ENCODE results near the gene LYPD6. TPM values are rescaled to one million over a fixed set of nuclear protein-coding genes. Genes with fewer than 3 reads are reported as not detected.

LYPD6 gene
- total and polyA plus RNA-seq, 4 donors: 0.15 to 0.42 (median 0.23) TPM

DNA sequence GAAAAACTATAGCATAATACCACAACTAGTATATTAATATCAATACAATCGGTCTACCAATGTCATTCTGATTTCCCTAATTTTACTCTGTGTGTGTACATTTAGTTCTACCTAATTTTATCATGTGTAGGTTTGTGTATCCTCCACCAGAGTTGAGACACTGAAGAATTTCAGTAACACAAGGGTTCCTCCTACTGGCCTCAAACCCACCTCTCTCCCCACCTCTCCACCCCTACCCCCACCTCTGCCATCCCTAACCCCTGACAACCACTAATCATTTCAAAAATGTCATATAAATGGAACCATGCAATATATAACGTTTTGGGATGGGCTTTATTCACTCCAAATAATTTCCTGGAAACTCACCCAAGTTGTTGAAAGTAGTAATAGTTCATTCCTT is 117.9 kb downstream of the LYPD6 start:
- no peaks in the 10 kb centered on the region for H3K9me3 ChIP-seq (ENCODE audit: control insufficient read depth in 4 of 4, low read length in 3 of 4)
- H3K9ac ChIP-seq (ENCODE audit: low read depth in 1 of 2, low read length in 2 of 2): no peak overlapping the region
- H3K27me3 ChIP-seq (ENCODE audit: control insufficient read depth in 4 of 4, insufficient read depth in 4 of 4, low read length in 3 of 4): no peaks in the 10 kb centered on the region
- no peak overlapping the region for H3K4me3 ChIP-seq (ENCODE audit: low read depth in 1 of 3, low read length in 3 of 3)
- H3K27ac ChIP-seq (ENCODE audit: low read depth in 1 of 2, low read length in 2 of 2): no peak overlapping the region
- WGBS: 78% methylated on average over 2 of the region's 2 CpGs
- no peaks in the 10 kb centered on the region for H3K36me3 ChIP-seq (ENCODE audit: control insufficient read depth in 4 of 4, insufficient read depth in 3 of 4, low read depth in 1 of 4, low read length in 3 of 4)
- DNase-seq (ENCODE audit: low spot score): no peak
- TF ChIP-seq, protein P1, sequence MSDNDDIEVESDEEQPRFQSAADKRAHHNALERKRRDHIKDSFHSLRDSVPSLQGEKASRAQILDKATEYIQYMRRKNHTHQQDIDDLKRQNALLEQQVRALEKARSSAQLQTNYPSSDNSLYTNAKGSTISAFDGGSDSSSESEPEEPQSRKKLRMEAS (IDR thresholded peaks at IDR 0.05): no peak
- TF ChIP-seq HNF4G (IDR thresholded peaks at IDR 0.05) (no peak), GABPA (IDR thresholded peaks at IDR 0.05 in 1 of 2, conservative IDR thresholded peaks at IDR 0.05 in 1 of 2) (no peak), FOXA1 (IDR thresholded peaks at IDR 0.05) (no peak), RAD21 (IDR thresholded peaks at IDR 0.05) (no peak), JUND (IDR thresholded peaks at IDR 0.05) (no peak), FOXA2 (IDR thresholded peaks at IDR 0.05) (no peak), NR2F2 (IDR thresholded peaks at IDR 0.05) (no peak), RXRA (IDR thresholded peaks at IDR 0.05) (no peak)
- TF ChIP-seq, protein P2, sequence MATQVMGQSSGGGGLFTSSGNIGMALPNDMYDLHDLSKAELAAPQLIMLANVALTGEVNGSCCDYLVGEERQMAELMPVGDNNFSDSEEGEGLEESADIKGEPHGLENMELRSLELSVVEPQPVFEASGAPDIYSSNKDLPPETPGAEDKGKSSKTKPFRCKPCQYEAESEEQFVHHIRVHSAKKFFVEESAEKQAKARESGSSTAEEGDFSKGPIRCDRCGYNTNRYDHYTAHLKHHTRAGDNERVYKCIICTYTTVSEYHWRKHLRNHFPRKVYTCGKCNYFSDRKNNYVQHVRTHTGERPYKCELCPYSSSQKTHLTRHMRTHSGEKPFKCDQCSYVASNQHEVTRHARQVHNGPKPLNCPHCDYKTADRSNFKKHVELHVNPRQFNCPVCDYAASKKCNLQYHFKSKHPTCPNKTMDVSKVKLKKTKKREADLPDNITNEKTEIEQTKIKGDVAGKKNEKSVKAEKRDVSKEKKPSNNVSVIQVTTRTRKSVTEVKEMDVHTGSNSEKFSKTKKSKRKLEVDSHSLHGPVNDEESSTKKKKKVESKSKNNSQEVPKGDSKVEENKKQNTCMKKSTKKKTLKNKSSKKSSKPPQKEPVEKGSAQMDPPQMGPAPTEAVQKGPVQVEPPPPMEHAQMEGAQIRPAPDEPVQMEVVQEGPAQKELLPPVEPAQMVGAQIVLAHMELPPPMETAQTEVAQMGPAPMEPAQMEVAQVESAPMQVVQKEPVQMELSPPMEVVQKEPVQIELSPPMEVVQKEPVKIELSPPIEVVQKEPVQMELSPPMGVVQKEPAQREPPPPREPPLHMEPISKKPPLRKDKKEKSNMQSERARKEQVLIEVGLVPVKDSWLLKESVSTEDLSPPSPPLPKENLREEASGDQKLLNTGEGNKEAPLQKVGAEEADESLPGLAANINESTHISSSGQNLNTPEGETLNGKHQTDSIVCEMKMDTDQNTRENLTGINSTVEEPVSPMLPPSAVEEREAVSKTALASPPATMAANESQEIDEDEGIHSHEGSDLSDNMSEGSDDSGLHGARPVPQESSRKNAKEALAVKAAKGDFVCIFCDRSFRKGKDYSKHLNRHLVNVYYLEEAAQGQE (IDR thresholded peaks at IDR 0.05): no peak
- TF ChIP-seq, protein P3, sequence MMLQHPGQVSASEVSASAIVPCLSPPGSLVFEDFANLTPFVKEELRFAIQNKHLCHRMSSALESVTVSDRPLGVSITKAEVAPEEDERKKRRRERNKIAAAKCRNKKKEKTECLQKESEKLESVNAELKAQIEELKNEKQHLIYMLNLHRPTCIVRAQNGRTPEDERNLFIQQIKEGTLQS (IDR thresholded peaks at IDR 0.05): no peak
- no peaks in the 10 kb centered on the region for H3K4me1 ChIP-seq (ENCODE audit: control insufficient read depth in 4 of 4, insufficient read depth in 4 of 4, low read length in 3 of 4)

DNA sequence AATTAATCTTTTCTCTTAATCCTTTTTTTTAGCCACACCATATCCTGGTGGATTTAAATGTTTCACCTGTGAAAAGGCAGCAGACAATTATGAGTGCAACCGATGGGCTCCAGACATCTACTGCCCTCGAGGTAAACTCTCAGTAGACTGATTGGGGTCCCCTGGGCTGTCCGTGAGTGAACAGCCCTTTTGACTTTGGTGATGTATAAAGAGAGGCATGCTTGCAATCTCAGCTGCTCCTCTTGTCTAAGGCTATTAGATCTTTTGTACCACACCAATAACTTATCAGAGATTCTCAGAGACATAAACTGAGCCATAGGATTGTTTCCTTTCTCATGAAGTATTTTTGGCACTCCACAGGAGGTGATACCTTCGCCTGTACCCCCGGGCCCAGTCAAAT is 118.6 kb downstream of the LYPD6 start:
- H3K9ac ChIP-seq (ENCODE audit: low read depth in 1 of 2, low read length in 2 of 2): no peak overlapping the region
- no peaks in the 10 kb centered on the region for H3K36me3 ChIP-seq (ENCODE audit: control insufficient read depth in 4 of 4, insufficient read depth in 3 of 4, low read depth in 1 of 4, low read length in 3 of 4)
- no peak for TF ChIP-seq FOXA1 (IDR thresholded peaks at IDR 0.05)
- no peak for TF ChIP-seq HNF4G (IDR thresholded peaks at IDR 0.05)
- TF ChIP-seq RAD21 (IDR thresholded peaks at IDR 0.05): no peak
- TF ChIP-seq HNF4A (conservative IDR thresholded peaks at IDR 0.05): no peak
- TF ChIP-seq, protein P4, sequence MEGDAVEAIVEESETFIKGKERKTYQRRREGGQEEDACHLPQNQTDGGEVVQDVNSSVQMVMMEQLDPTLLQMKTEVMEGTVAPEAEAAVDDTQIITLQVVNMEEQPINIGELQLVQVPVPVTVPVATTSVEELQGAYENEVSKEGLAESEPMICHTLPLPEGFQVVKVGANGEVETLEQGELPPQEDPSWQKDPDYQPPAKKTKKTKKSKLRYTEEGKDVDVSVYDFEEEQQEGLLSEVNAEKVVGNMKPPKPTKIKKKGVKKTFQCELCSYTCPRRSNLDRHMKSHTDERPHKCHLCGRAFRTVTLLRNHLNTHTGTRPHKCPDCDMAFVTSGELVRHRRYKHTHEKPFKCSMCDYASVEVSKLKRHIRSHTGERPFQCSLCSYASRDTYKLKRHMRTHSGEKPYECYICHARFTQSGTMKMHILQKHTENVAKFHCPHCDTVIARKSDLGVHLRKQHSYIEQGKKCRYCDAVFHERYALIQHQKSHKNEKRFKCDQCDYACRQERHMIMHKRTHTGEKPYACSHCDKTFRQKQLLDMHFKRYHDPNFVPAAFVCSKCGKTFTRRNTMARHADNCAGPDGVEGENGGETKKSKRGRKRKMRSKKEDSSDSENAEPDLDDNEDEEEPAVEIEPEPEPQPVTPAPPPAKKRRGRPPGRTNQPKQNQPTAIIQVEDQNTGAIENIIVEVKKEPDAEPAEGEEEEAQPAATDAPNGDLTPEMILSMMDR (IDR thresholded peaks at IDR 0.05; ENCODE audit: low read depth, low read length, missing input control): no peak
- TF ChIP-seq YY1 (IDR thresholded peaks at IDR 0.05): no peak
- TF ChIP-seq, protein P1 (IDR thresholded peaks at IDR 0.05): no peak
- no peak for TF ChIP-seq NR2F2 (IDR thresholded peaks at IDR 0.05)
- no peak for TF ChIP-seq TAF1 (conservative IDR thresholded peaks at IDR 0.05)
- no peak for TF ChIP-seq GABPA (IDR thresholded peaks at IDR 0.05 in 1 of 2, conservative IDR thresholded peaks at IDR 0.05 in 1 of 2)
- TF ChIP-seq EGR1 (IDR thresholded peaks at IDR 0.05; ENCODE audit: low read depth in 2 of 2): no peak
- TF ChIP-seq, protein P5, sequence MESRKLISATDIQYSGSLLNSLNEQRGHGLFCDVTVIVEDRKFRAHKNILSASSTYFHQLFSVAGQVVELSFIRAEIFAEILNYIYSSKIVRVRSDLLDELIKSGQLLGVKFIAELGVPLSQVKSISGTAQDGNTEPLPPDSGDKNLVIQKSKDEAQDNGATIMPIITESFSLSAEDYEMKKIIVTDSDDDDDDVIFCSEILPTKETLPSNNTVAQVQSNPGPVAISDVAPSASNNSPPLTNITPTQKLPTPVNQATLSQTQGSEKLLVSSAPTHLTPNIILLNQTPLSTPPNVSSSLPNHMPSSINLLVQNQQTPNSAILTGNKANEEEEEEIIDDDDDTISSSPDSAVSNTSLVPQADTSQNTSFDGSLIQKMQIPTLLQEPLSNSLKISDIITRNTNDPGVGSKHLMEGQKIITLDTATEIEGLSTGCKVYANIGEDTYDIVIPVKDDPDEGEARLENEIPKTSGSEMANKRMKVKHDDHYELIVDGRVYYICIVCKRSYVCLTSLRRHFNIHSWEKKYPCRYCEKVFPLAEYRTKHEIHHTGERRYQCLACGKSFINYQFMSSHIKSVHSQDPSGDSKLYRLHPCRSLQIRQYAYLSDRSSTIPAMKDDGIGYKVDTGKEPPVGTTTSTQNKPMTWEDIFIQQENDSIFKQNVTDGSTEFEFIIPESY (IDR thresholded peaks at IDR 0.05): no peak
- no peak for TF ChIP-seq SP1 (IDR thresholded peaks at IDR 0.05)
- no peak for TF ChIP-seq JUND (IDR thresholded peaks at IDR 0.05)
- no peak for TF ChIP-seq FOXA2 (IDR thresholded peaks at IDR 0.05)
- TF ChIP-seq, protein P2 (IDR thresholded peaks at IDR 0.05): no peak
- no peak for TF ChIP-seq RXRA (IDR thresholded peaks at IDR 0.05)
- TF ChIP-seq, protein P3 (IDR thresholded peaks at IDR 0.05): no peak
- no peak overlapping the region for H3K4me3 ChIP-seq (ENCODE audit: low read depth in 1 of 3, low read length in 3 of 3)
- no peaks in the 10 kb centered on the region for H3K4me1 ChIP-seq (ENCODE audit: control insufficient read depth in 4 of 4, insufficient read depth in 4 of 4, low read length in 3 of 4)
- no peaks in the 10 kb centered on the region for H3K27me3 ChIP-seq (ENCODE audit: control insufficient read depth in 4 of 4, insufficient read depth in 4 of 4, low read length in 3 of 4)
- H3K27ac ChIP-seq (ENCODE audit: low read depth in 1 of 2, low read length in 2 of 2): no peak overlapping the region
- no peaks in the 10 kb centered on the region for H3K9me3 ChIP-seq (ENCODE audit: control insufficient read depth in 4 of 4, low read length in 3 of 4)
- WGBS: 90% methylated on average over 5 of the region's 5 CpGs
- no peak for DNase-seq (ENCODE audit: low spot score)

Data from liver (tissue), 9 donors.